ENCODE data around the gene SATB2. TPM values are rescaled to one million over a fixed set of nuclear protein-coding genes. Genes with fewer than 3 reads are reported as not detected.

SATB2 gene
- total RNA-seq, 1 experiment from 2014 or later: 13.8 TPM

DNA sequence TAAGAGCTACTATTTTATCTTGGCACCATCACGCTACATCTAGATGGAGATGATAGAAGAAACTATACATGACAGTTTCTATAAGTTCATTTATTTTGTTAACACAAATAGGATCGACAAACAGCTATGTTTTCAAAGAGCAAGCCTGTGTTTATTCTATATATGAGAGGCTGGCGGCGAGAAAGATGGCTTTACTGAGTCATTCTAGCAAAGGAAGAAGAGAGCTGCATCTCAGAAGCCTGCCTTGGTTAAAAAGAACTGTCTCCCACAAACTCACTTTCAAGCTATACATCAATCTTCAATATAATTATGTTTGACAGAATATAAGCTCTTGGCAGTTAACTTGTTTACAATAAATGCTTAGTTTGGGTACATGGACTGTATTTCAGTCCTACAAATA is 13.0 kb downstream of the SATB2 start:
- ChIA-PET CTCF (interaction anchor here (1.0 kb wide), 1 partner anchor 27 kb away, joined by 3 read pairs; no protein-coding TSS in a partner anchor), RAD21 (ENCODE audit: low non-redundant PET in 1 of 2, low total read pairs in 2 of 2, uncharacterized antibody in 2 of 2, unreplicated experiment in 2 of 2) (no interaction called here), POLR2A (interaction anchor here (1.6 kb wide), 1 partner anchor 9 kb away, joined by 3 read pairs; no protein-coding TSS in a partner anchor)
- H3K9ac ChIP-seq (ENCODE audit: low read length): no peak overlapping the region
- no peaks in the 10 kb centered on the region for H3K9me3 ChIP-seq (ENCODE audit: control insufficient read depth in 1 of 2, insufficient read depth in 1 of 2, low read depth in 1 of 2, low read length in 2 of 2)
- intact Hi-C loops (cut with micrococcal nuclease): loop anchor here (2.0 kb wide), 1 partner anchor 66 kb away; no protein-coding TSS in a partner anchor
- no peak overlapping the region for H3K27ac ChIP-seq (ENCODE audit: low read depth, low read length)
- peaks cover under 1 to 4% of the 10 kb centered on the region in 2 experiments; a peak in 2 of 4 replicates for H3K36me3 ChIP-seq (ENCODE audit: control insufficient read depth in 1 of 2, insufficient read depth in 2 of 2, low read length in 2 of 2)
- H3K4me3 ChIP-seq (replicated peaks in 1 of 2; ENCODE audit: low read depth in 1 of 2, low read length in 2 of 2): no peak overlapping the region
- no peak for DNase-seq (ENCODE audit: low read depth, low spot score)
- TF ChIP-seq SRF (IDR thresholded peaks at IDR 0.05; ENCODE audit: low read depth) (no peak), TCF7L2 (IDR thresholded peaks at IDR 0.05; ENCODE audit: borderline replicate concordance, extremely low read depth, insufficient read depth, insufficient read length) (no peak), JUND (IDR thresholded peaks at IDR 0.05) (no peak), EZH2 (IDR thresholded peaks at IDR 0.05) (no peak), POLR2A (IDR thresholded peaks at IDR 0.05; ENCODE audit: borderline replicate concordance, extremely low read depth, insufficient read depth, insufficient read length) (no peak), RAD21 (IDR thresholded peaks at IDR 0.05; ENCODE audit: low read depth) (no peak), SP1 (IDR thresholded peaks at IDR 0.05; ENCODE audit: low read depth) (no peak), EGR1 (IDR thresholded peaks at IDR 0.05; ENCODE audit: low read depth) (no peak), ZFX (IDR thresholded peaks at IDR 0.05) (no peak), FOSL1 (IDR thresholded peaks at IDR 0.05; ENCODE audit: low read depth) (no peak)
- TF ChIP-seq, protein P1, sequence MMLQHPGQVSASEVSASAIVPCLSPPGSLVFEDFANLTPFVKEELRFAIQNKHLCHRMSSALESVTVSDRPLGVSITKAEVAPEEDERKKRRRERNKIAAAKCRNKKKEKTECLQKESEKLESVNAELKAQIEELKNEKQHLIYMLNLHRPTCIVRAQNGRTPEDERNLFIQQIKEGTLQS (IDR thresholded peaks at IDR 0.05): no peak
- TF ChIP-seq, protein P2, sequence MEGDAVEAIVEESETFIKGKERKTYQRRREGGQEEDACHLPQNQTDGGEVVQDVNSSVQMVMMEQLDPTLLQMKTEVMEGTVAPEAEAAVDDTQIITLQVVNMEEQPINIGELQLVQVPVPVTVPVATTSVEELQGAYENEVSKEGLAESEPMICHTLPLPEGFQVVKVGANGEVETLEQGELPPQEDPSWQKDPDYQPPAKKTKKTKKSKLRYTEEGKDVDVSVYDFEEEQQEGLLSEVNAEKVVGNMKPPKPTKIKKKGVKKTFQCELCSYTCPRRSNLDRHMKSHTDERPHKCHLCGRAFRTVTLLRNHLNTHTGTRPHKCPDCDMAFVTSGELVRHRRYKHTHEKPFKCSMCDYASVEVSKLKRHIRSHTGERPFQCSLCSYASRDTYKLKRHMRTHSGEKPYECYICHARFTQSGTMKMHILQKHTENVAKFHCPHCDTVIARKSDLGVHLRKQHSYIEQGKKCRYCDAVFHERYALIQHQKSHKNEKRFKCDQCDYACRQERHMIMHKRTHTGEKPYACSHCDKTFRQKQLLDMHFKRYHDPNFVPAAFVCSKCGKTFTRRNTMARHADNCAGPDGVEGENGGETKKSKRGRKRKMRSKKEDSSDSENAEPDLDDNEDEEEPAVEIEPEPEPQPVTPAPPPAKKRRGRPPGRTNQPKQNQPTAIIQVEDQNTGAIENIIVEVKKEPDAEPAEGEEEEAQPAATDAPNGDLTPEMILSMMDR (IDR thresholded peaks at IDR 0.05 in 2 of 3, conservative IDR thresholded peaks at IDR 0.05 in 1 of 3; ENCODE audit: borderline replicate concordance in 1 of 3, insufficient read depth in 1 of 3, low read depth in 2 of 3, low read length in 2 of 3): no peak
- TF ChIP-seq, protein P3, sequence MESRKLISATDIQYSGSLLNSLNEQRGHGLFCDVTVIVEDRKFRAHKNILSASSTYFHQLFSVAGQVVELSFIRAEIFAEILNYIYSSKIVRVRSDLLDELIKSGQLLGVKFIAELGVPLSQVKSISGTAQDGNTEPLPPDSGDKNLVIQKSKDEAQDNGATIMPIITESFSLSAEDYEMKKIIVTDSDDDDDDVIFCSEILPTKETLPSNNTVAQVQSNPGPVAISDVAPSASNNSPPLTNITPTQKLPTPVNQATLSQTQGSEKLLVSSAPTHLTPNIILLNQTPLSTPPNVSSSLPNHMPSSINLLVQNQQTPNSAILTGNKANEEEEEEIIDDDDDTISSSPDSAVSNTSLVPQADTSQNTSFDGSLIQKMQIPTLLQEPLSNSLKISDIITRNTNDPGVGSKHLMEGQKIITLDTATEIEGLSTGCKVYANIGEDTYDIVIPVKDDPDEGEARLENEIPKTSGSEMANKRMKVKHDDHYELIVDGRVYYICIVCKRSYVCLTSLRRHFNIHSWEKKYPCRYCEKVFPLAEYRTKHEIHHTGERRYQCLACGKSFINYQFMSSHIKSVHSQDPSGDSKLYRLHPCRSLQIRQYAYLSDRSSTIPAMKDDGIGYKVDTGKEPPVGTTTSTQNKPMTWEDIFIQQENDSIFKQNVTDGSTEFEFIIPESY (IDR thresholded peaks at IDR 0.05; ENCODE audit: extremely low read depth, insufficient replicate concordance, low read length): no peak
- TF ChIP-seq, protein P4, sequence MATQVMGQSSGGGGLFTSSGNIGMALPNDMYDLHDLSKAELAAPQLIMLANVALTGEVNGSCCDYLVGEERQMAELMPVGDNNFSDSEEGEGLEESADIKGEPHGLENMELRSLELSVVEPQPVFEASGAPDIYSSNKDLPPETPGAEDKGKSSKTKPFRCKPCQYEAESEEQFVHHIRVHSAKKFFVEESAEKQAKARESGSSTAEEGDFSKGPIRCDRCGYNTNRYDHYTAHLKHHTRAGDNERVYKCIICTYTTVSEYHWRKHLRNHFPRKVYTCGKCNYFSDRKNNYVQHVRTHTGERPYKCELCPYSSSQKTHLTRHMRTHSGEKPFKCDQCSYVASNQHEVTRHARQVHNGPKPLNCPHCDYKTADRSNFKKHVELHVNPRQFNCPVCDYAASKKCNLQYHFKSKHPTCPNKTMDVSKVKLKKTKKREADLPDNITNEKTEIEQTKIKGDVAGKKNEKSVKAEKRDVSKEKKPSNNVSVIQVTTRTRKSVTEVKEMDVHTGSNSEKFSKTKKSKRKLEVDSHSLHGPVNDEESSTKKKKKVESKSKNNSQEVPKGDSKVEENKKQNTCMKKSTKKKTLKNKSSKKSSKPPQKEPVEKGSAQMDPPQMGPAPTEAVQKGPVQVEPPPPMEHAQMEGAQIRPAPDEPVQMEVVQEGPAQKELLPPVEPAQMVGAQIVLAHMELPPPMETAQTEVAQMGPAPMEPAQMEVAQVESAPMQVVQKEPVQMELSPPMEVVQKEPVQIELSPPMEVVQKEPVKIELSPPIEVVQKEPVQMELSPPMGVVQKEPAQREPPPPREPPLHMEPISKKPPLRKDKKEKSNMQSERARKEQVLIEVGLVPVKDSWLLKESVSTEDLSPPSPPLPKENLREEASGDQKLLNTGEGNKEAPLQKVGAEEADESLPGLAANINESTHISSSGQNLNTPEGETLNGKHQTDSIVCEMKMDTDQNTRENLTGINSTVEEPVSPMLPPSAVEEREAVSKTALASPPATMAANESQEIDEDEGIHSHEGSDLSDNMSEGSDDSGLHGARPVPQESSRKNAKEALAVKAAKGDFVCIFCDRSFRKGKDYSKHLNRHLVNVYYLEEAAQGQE (IDR thresholded peaks at IDR 0.05; ENCODE audit: low read depth): no peak
- no peaks in the 10 kb centered on the region for H3K9me2 ChIP-seq (ENCODE audit: insufficient read depth)
- no peak overlapping the region for H2AFZ ChIP-seq (ENCODE audit: low read depth, low read length, poor library complexity, severe bottlenecking)
- ATAC-seq: no peak
- H3K27me3 ChIP-seq (ENCODE audit: insufficient read depth, low read length): no peaks in the 10 kb centered on the region
- peaks cover 35% of the 10 kb centered on the region for H3K79me2 ChIP-seq (ENCODE audit: insufficient read depth, low read length)
- H3K4me2 ChIP-seq (ENCODE audit: low read length): no peak overlapping the region
- H4K20me1 ChIP-seq (ENCODE audit: insufficient read depth): no peaks in the 10 kb centered on the region
- H3K4me1 ChIP-seq (ENCODE audit: control insufficient read depth in 1 of 2, insufficient read depth in 2 of 2, low read length in 2 of 2): peaks cover 0 to 3% of the 10 kb centered on the region in 2 experiments; a peak in 2 of 4 replicates
- no TSS peak for BruUV-seq (replicated peaks)

Data from HCT116 (cell line).